H9 (cell line): ENCODE data around the gene SENP2. TPM values are rescaled to one million over a fixed set of nuclear protein-coding genes. Genes with fewer than 3 reads are reported as not detected.

ENCODE experiments used
- DNase-seq: peaks from one replicate; pipeline ENCODE4 v3.0.0-alpha.2; 2017
- H2AFZ ChIP-seq: one replicate; pipeline ENCODE4 v1.6.1; 2013; ENCODE audit warnings: mild to moderate bottlenecking, low read length, control low read depth, moderate library complexity
- H2AK5ac ChIP-seq: 2 replicates; pipeline ENCODE4 v1.6.1; 2013; ENCODE audit warnings: low read length, control low read depth, mixed read lengths; ENCODE audit not compliant: insufficient read length
- H2BK120ac ChIP-seq: one replicate; pipeline ENCODE4 v1.6.1; 2013; ENCODE audit warnings: low read depth, mild to moderate bottlenecking, low read length, control low read depth, inconsistent platforms; ENCODE audit not compliant: poor library complexity, severe bottlenecking
- H2BK12ac ChIP-seq: 2 replicates; pipeline ENCODE4 v1.6.1; 2013; ENCODE audit warnings: low read length, control low read depth, mixed read lengths, low read depth; ENCODE audit not compliant: insufficient read length
- H2BK15ac ChIP-seq: 2 replicates; pipeline ENCODE4 v1.6.1; 2013; ENCODE audit warnings: low read depth, low read length, control low read depth
- H2BK20ac ChIP-seq: one replicate; pipeline ENCODE4 v1.6.1; 2013; ENCODE audit warnings: low read depth, mild to moderate bottlenecking, low read length, control low read depth, inconsistent platforms; ENCODE audit not compliant: poor library complexity, severe bottlenecking
- H2BK5ac ChIP-seq: 2 replicates; pipeline ENCODE4 v1.6.1; 2013; ENCODE audit warnings: low read length, control low read depth, mixed read lengths; ENCODE audit not compliant: insufficient read length
- H3K14ac ChIP-seq: 2 replicates; pipeline ENCODE4 v1.6.1; 2013; ENCODE audit warnings: low read length, control low read depth; ENCODE audit not compliant: insufficient read depth
- H3K18ac ChIP-seq: 2 replicates; pipeline ENCODE4 v1.6.1; 2013; ENCODE audit warnings: low read depth, mild to moderate bottlenecking, mixed read lengths, low read length, control low read depth; ENCODE audit not compliant: insufficient read length
- H3K23ac ChIP-seq: 2 replicates; pipeline ENCODE4 v1.6.1; 2013; ENCODE audit warnings: low read length, control low read depth, mixed read lengths, low read depth; ENCODE audit not compliant: insufficient read length
- H3K23me2 ChIP-seq: 2 replicates; pipeline ENCODE4 v1.6.1; 2013; ENCODE audit warnings: low read depth, mild to moderate bottlenecking, mixed read lengths, low read length, control low read depth; ENCODE audit not compliant: insufficient read length, poor library complexity, severe bottlenecking
- H3K27ac ChIP-seq: 2 replicates; pipeline ENCODE4 v1.5.1; 2013; ENCODE audit warnings: low read length, control low read depth, mixed read lengths, low read depth; ENCODE audit not compliant: insufficient read length
- H3K27me3 ChIP-seq: 2 replicates; pipeline ENCODE4 v1.6.1; 2013; ENCODE audit warnings: low read length, control low read depth, inconsistent platforms; ENCODE audit not compliant: insufficient read depth
- H3K4ac ChIP-seq: 2 replicates; pipeline ENCODE4 v1.6.1; 2013; ENCODE audit warnings: low read depth, mild to moderate bottlenecking, control low read depth, inconsistent platforms, low read length, moderate library complexity
- H3K4me1 ChIP-seq: 2 replicates; pipeline ENCODE4 v1.6.1; 2013; ENCODE audit warnings: low read length, control low read depth, inconsistent platforms; ENCODE audit not compliant: insufficient read depth
- H3K4me2 ChIP-seq: 2 replicates; pipeline ENCODE4 v1.6.1; 2013; ENCODE audit warnings: low read length, control low read depth, mixed read lengths; ENCODE audit not compliant: insufficient read length, insufficient read depth
- H3K56ac ChIP-seq: 2 replicates; pipeline ENCODE4 v1.6.1; 2013; ENCODE audit warnings: low read depth, mild to moderate bottlenecking, mixed read lengths, low read length, control low read depth; ENCODE audit not compliant: insufficient read length
- H3K79me1 ChIP-seq: 2 replicates; pipeline ENCODE4 v1.6.1; 2013; ENCODE audit warnings: low read depth, mild to moderate bottlenecking, moderate library complexity, low read length, control low read depth, inconsistent platforms; ENCODE audit not compliant: insufficient read depth, poor library complexity, severe bottlenecking
- H3K79me2 ChIP-seq: 2 replicates; pipeline ENCODE4 v1.6.1; 2013; ENCODE audit warnings: low read length, control low read depth, inconsistent platforms; ENCODE audit not compliant: insufficient read depth
- H3K9ac ChIP-seq: 2 replicates; pipeline ENCODE4 v1.6.1; 2013; ENCODE audit warnings: low read length, control low read depth, mixed read lengths; ENCODE audit not compliant: insufficient read length; ENCODE audit errors: extremely low read depth
- H3K9me3 ChIP-seq: one replicate; pipeline ENCODE4 v1.6.1; 2013; ENCODE audit warnings: low read depth, low read length, inconsistent platforms; ENCODE audit not compliant: control insufficient read depth
- H3T11ph ChIP-seq: one replicate; pipeline ENCODE4 v1.6.1; 2013; ENCODE audit warnings: mild to moderate bottlenecking, low read length, control low read depth, inconsistent platforms
- H4K20me1 ChIP-seq: one replicate; pipeline ENCODE4 v1.6.1; 2013; ENCODE audit not compliant: control insufficient read depth, insufficient read length, insufficient read depth
- H4K5ac ChIP-seq: 2 replicates; pipeline ENCODE4 v1.6.1; 2013; ENCODE audit warnings: low read depth, mild to moderate bottlenecking, mixed read lengths, low read length, control low read depth; ENCODE audit not compliant: insufficient read length
- H4K8ac ChIP-seq: replicated peaks from 2 replicates; pipeline ENCODE4 v1.6.1; 2013; ENCODE audit warnings: low read length, control low read depth, mixed read lengths, low read depth; ENCODE audit not compliant: insufficient read length
- H4K91ac ChIP-seq: 2 replicates; pipeline ENCODE4 v1.6.1; 2013; ENCODE audit warnings: low read depth, mild to moderate bottlenecking, moderate library complexity, mixed read lengths, low read length, control low read depth; ENCODE audit not compliant: insufficient read length
- H3K27ac Mint-ChIP-seq, 3 experiments: 2 replicates in 2 of 3; 3 replicates in 1 of 3; pipeline ENCODE4 v1.8.0; 2020 to 2021; ENCODE audit warnings: mixed read lengths in 3 of 3, mild to moderate bottlenecking in 1 of 3, moderate library complexity in 1 of 3
- H3K27me3 Mint-ChIP-seq: 2 replicates; pipeline ENCODE4 v1.8.0; 2021; ENCODE audit warnings: low read depth, mild to moderate bottlenecking, moderate library complexity, mixed read lengths
- H3K36me3 Mint-ChIP-seq, 3 experiments: 2 replicates in 2 of 3; 3 replicates in 1 of 3; pipeline ENCODE4 v1.8.0; 2020 to 2021; ENCODE audit warnings: low read depth in 3 of 3, mixed read lengths in 3 of 3; ENCODE audit not compliant: insufficient read depth in 1 of 3
- H3K4me1 Mint-ChIP-seq, 2 experiments: 2 replicates each; pipeline ENCODE4 v1.8.0; 2020; ENCODE audit warnings: mixed read lengths in 2 of 2
- H3K4me3 Mint-ChIP-seq, 2 experiments: 2 replicates in 1 of 2; 3 replicates in 1 of 2; pipeline ENCODE4 v1.8.0; 2020 to 2021; ENCODE audit warnings: mild to moderate bottlenecking in 2 of 2, mixed read lengths in 2 of 2, moderate library complexity in 1 of 2
- H3K9me3 Mint-ChIP-seq, 2 experiments: 2 replicates in 1 of 2; 3 replicates in 1 of 2; pipeline ENCODE4 v1.8.0; 2020; ENCODE audit warnings: mild to moderate bottlenecking in 2 of 2, mixed read lengths in 2 of 2, moderate library complexity in 1 of 2
- WGBS: extraction: QIAGEN DNeasy Blood & Tissue Kit; methylation state at CpG from one replicate; pipeline ENCODE4 v1.1.7; 2013; ENCODE audit warnings: missing lambda C conversion rate, low lambda C conversion rate, mixed read lengths; ENCODE audit not compliant: insufficient read length; ENCODE audit errors: extremely low coverage; 5-methylcytosine and 5-hydroxymethylcytosine counted together
- total RNA-seq: library from RNA; stranded (reverse); gene quantifications from 2 replicates; pipeline ENCODE4 v1.2.1, GENCODE V29; 2021
- TF ChIP-seq, protein P1 (sequence below): fragments of 200-600 bp; sonication (generic); conservative IDR thresholded peaks from 3 replicates; pipeline ENCODE4 v1.8.0; 2021; ENCODE audit warnings: antibody characterized with exemption, mild to moderate bottlenecking

The SENP2 gene
- total RNA-seq, 1 experiment from 2014 or later: 90.1 TPM

DNA sequence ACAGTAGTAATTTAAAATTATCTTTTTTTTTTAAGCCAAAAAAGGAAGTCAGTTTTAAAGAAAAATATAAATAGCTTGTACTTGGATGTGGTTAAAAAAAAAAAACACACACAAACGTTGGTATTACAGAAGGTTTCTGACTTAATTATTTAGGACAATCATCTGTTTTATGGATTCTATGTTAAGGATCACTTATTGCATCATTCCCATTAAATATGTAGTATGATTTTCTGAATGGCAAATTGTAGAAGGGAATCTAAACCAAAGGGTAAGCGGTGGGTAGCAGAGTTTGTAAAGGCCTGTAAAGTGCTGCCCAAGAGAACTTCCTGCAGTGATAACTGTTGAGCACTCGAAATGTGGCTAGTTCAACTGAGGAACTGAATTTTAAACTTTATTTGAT is 8.0 kb downstream of the SENP2 start:
- H3K23ac ChIP-seq: no peak overlapping the region
- no peak overlapping the region for H2AK5ac ChIP-seq
- no peak for DNase-seq
- no peaks in the 10 kb centered on the region for H3K9me3 ChIP-seq
- H2BK20ac ChIP-seq: no peak overlapping the region
- no peak overlapping the region for H3K14ac ChIP-seq
- H3K4me1 ChIP-seq: no peaks in the 10 kb centered on the region
- no peak overlapping the region for H3K18ac ChIP-seq
- H3K27ac ChIP-seq: no peak overlapping the region
- TF ChIP-seq, protein P1, sequence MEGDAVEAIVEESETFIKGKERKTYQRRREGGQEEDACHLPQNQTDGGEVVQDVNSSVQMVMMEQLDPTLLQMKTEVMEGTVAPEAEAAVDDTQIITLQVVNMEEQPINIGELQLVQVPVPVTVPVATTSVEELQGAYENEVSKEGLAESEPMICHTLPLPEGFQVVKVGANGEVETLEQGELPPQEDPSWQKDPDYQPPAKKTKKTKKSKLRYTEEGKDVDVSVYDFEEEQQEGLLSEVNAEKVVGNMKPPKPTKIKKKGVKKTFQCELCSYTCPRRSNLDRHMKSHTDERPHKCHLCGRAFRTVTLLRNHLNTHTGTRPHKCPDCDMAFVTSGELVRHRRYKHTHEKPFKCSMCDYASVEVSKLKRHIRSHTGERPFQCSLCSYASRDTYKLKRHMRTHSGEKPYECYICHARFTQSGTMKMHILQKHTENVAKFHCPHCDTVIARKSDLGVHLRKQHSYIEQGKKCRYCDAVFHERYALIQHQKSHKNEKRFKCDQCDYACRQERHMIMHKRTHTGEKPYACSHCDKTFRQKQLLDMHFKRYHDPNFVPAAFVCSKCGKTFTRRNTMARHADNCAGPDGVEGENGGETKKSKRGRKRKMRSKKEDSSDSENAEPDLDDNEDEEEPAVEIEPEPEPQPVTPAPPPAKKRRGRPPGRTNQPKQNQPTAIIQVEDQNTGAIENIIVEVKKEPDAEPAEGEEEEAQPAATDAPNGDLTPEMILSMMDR: no peak
- H3K9ac ChIP-seq: no peak overlapping the region
- no peak overlapping the region for H2BK120ac ChIP-seq
- H3K27me3 ChIP-seq: no peaks in the 10 kb centered on the region
- H4K91ac ChIP-seq: no peak overlapping the region
- no peaks in the 10 kb centered on the region for H3K27me3 Mint-ChIP-seq
- no peaks in the 10 kb centered on the region for H3K79me1 ChIP-seq
- H3K4ac ChIP-seq: no peak overlapping the region
- H3K56ac ChIP-seq: no peak overlapping the region
- no peaks in the 10 kb centered on the region for H3K4me1 Mint-ChIP-seq
- peaks cover 2 to 41% (median 17%) of the 10 kb centered on the region in 3 experiments; a peak in 6 of 7 replicates for H3K36me3 Mint-ChIP-seq
- no peaks in the 10 kb centered on the region for H4K20me1 ChIP-seq
- H2AFZ ChIP-seq: no peak overlapping the region
- no peaks in the 10 kb centered on the region for H3K23me2 ChIP-seq
- H3K4me2 ChIP-seq: no peak overlapping the region
- H3K9me3 Mint-ChIP-seq: no peaks in the 10 kb centered on the region
- no CpG with 5 or more reads among the region's 3 CpGs for WGBS
- H4K5ac ChIP-seq: no peak overlapping the region
- H3K79me2 ChIP-seq: peaks cover 6% of the 10 kb centered on the region; the same call in 1 of the 2 replicates
- no peak overlapping the region for H3K4me3 Mint-ChIP-seq
- H2BK15ac ChIP-seq: no peak overlapping the region
- no peak overlapping the region for H3K27ac Mint-ChIP-seq
- H3T11ph ChIP-seq: no peak overlapping the region
- no peak overlapping the region for H2BK5ac ChIP-seq
- H2BK12ac ChIP-seq: no peak overlapping the region
- no peak overlapping the region for H4K8ac ChIP-seq
